Measurements from ENCODE around the gene ACOT9.

GRCh38 chrX:23660766-23661132 lies 82.3 kb downstream of the ACOT9 start:
- TF ChIP-seq POLR2A (IDR thresholded peaks at IDR 0.05): no peak
- TF ChIP-seq CTCF (IDR thresholded peaks at IDR 0.05): no peak
